ENCODE results near the gene NXPE1.

Gene NXPE1

DNA sequence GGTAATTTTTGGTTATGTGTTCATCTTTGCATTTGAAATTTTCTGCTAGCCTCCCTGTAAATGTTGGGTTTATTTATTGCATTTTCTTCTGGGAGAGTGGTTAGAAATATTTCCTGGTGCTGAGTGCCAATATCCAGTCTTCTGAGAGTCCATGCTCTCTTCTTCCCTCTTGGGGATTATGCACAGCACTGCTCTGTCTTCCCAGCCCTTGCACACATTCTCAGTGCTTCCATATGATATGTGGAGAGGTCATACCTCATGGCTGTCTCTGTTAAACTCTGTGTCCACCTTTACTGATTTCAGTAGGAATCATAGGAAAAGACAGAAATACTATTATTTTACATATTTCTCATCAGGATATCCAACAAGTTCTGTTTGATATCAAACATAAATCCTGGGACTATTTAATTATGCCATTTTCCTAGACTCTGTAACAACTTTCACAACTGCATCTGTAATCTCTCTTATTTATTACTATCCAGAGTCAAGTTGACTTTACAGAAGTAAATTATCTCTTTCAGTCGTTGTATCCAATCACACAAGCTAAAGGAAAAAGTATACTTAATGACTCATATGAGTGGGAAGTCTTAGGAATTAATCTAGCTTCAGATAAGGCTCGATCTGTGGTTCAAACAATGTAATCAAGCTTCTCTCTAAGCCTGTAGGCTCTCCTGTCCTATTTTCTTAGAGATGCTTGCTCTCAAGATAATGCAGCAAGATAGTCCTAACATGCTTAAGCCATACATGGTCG lies 2.7 kb upstream of the NXPE1 start:
- DNase-seq (no peak), ATAC-seq (no peak)

DNA sequence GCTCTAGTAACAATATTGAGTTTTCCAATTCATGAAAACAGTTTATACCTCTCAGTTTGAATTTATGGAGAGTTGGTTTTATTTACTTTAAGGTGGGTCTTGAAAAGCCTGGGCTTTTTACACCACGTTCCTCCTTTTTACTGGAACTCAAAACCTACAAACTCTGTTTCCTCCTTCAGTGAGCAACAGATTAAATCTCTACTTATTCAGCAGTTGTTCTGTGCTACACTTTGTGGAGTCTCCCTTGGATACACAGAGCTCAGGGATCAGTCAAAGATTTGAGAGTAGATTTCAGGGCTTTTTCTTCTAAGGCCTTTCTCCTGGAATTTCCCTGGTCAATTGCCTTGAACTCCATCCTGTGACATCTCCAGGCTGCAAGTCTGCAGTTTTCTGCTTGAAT lies 3.5 kb downstream of the NXPE1 start:
- DNase-seq (no peak), ATAC-seq (no peak)

GRCh38 chr11:114553642-114554041 lies 6.0 kb downstream of the NXPE1 start:
- DNase-seq = no peak
- no peak for ATAC-seq

GRCh38 chr11:114551060-114551459 lies 8.6 kb downstream of the NXPE1 start:
- DNase-seq (no peak), ATAC-seq (no peak)

GRCh38 chr11:114525682-114526081 lies 34.0 kb downstream of the NXPE1 start:
- DNase-seq (no peak), ATAC-seq (no peak)

DNA sequence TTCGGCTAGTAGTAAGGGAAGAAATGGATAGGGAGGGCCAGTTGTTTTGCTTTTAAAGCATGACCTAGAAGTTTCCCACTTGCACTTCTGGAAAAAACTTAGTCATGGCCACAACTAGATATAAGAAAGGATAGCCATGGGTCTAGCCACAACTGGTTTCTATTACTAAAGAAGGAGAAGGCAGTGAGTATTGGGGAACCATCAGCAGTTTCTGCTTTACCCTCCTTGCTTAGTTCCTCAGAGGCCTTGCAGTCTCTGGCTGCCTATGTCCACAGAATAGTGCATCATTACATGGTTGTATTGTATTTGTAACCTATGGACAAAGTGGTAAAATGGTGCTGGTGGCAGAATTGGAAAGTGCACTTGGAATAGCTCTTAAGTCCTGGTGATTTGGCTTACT lies 35.6 kb downstream of the NXPE1 start:
- no peak for DNase-seq
- no peak for ATAC-seq

DNA sequence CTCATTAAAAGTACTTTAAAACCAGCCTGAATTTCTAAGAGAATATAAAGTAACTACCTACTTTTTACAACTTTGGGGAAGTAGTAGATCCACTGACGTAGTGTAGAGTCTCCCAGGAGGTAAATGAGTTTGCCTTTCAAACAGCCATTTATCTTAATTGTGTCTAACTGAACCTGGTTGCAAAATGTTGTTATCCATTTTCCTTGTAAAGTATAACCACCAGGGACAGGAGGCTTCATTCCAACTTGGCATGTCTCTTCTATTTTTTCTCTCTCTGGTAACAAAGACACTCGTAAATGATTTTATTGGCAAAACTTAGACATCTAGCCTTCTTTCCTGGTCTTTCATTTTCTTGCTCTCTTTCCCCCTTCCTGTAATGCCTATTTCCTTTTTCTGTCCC lies 36.9 kb downstream of the NXPE1 start:
- ATAC-seq = no peak
- DNase-seq = no peak

GRCh38 chr11:114511538-114511937 lies 48.1 kb downstream of the NXPE1 start:
- DNase-seq (no peak), ATAC-seq (no peak)

GRCh38 chr11:114511079-114511478 lies 48.6 kb downstream of the NXPE1 start:
- ATAC-seq = no peak
- no peak for DNase-seq

DNA sequence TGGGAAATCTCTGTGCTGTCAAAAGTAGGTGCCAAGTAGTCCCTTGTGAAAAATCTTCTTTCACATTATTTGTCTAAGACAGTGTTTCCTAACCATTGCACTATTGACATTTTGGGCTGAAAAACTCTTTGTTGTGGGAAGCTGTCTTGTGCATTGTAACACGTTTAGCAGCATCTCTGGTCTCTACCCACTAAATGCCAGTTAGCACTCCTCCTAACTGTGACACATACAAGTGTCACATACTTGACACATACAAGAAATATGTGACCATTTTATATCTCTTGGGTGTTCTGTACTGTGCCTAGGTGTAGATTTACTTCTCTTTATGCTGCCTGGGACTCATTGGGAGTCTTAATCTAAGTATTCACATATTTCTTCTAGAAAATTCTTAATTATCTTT lies 57.8 kb downstream of the NXPE1 start:
- ATAC-seq = no peak
- no peak for DNase-seq

DNA sequence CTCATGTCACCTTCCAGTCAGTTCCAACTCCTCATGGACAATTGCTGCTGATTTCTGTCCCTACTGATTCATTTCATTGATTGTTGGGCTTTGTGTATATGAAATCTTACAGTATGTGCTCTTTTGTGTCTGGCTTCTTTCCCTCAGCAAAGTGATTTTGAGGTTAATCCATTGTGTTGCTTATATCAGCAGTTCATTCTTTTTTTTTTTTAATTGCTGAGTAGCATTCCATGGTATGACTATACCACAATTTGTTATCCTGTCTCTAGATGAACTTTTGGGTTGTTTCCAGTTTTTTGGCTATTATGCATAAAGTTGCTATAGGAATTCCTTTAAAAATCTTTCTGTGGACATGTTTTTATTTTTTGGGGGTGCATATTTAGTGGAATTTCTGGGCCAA lies 59.9 kb downstream of the NXPE1 start:
- ATAC-seq (no peak), DNase-seq (no peak)

DNA sequence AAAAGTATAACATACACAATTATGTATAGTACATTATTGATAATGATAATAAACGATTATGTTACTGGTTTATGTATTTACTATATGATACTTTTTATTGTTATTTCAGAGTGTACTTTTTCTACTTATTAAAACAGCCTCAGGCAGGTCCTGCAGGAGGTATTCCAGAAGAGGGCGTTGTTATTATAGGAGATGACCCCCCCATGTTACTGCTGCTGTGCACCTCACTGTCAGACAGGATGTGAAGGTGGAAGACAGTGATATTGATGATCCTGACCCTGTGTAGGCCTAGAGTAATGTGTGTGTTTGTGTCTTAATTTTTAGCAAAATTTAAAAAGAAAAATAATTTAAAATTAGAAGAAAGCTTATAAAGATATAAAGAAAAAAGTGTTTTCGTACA lies 62.8 kb downstream of the NXPE1 start:
- DNase-seq (no peak), ATAC-seq (no peak)

GRCh38 chr11:114483929-114484328 lies 75.8 kb downstream of the NXPE1 start:
- DNase-seq (no peak), ATAC-seq (no peak)

GRCh38 chr11:114482114-114482513 lies 77.6 kb downstream of the NXPE1 start:
- ATAC-seq = no peak
- no peak for DNase-seq

DNA sequence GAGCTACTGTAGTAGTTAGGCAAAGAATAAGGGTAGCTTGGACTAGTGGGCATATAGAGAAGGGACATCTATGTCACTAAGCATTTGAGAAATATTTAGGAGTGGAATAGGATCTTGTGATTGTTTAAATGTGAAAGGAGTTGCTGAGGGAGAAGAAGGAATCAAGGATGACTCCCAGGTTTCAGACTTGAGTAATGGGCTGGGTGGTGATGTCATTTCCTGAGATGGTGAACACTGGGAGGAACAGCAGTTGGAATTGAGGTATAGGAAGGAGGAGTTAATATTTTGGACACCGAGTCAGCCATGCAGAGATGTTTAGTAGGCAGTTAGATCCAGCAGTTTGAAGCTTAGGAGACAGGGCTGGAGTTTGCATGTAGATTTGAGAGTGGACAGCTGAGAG lies 80.3 kb downstream of the NXPE1 start:
- ATAC-seq (no peak), DNase-seq (no peak)

- DNase-seq = no peak
- no peak for ATAC-seq
Observed at GRCh38 chr11:114478768-114479167, 80.9 kb downstream of the NXPE1 start.

DNA sequence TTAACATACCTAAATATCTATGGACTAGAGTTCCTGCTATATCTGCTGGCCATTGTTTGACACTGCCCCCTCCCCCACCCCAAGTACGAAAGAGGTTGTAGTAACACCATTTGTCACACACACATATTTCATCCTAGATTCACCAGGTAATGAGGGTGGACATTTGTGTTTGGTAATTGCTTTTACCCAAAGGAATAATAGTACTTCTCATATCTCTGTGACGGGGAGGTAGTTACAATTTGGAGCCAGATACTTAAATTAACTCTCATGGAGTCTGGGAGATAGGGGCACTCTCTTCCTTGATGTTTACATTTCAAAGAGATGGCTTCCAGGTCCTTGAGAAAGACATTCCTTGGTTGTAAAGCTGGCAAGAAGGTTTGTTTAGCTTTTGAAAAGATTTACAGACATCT lies 81.7 kb downstream of the NXPE1 start:
- no peak for DNase-seq
- no peak for ATAC-seq

- DNase-seq (no peak), ATAC-seq (no peak)
Observed at GRCh38 chr11:114472661-114473060, 87.0 kb downstream of the NXPE1 start.

Data from stimulated activated naive CD8-positive, alpha-beta T cell treated with anti-CD3 and anti-CD28 coated beads, Interleukin-15, Interleukin-2, amounts not matched to agents 100 U/mL and 50 U/mL, for 24 hours (primary cell).